Endothelial cell of umbilical vein (primary cell): ENCODE results near the gene MGAT4A. TPM values are rescaled to one million over a fixed set of nuclear protein-coding genes. Genes with fewer than 3 reads are reported as not detected.
A peak's percentile ranks its signal among the peaks of the same experiment; 100 is the strongest.

Source experiments
- BruUV-seq: library from RNA; stranded (reverse); fragments of 400-500 nt; replicated peaks from 2 replicates; lab custom pipeline; 2021; lab: Mats Ljungman, UMichigan
- CTCF ChIA-PET: fragments of 300-600, 350-600 bp; sonication (Branson Sonifier 250); formaldehyde crosslinking; loops from one replicate; lab custom pipeline; 2021; ENCODE audit warnings: antibody characterized with exemption, inconsistent platforms; lab: Charles Lee
- POLR2A ChIA-PET: fragments of 300-600, 350-600 bp; sonication (Branson Sonifier 250); formaldehyde crosslinking; loops from one replicate; lab custom pipeline; 2021; ENCODE audit warnings: antibody characterized with exemption, inconsistent platforms; lab: Charles Lee
- DNase-seq: peaks from one replicate; pipeline ENCODE4 v3.0.0-alpha.2; 2011; ENCODE audit warnings: low read depth, low spot score
- FAIRE-seq: peaks from 2 replicates; lab custom pipeline; 2011; peaks lifted over from hg19 to GRCh38; lab: Jason Lieb, UNC
- H2AFZ ChIP-seq: 2 replicates; pipeline ENCODE4 v1.6.0; 2012; ENCODE audit warnings: low read depth, low read length, control low read depth, inconsistent platforms
- H3K27ac ChIP-seq: 2 replicates; pipeline ENCODE4 v1.5.1; 2011; ENCODE audit warnings: low read depth, mild to moderate bottlenecking, control low read depth, low read length, moderate library complexity; ENCODE audit not compliant: insufficient read depth
- H3K27me3 ChIP-seq, 2 experiments: 2 replicates each; pipeline versions ENCODE4 v1.6.0 to v1.6.1; 2011; ENCODE audit warnings: low read length in 2 of 2, mixed read lengths in 1 of 2; ENCODE audit not compliant: control insufficient read depth in 2 of 2, insufficient read depth in 2 of 2
- H3K36me3 ChIP-seq, 2 experiments: 2 replicates in 1 of 2; 3 replicates in 1 of 2; pipeline ENCODE4 v1.5.1; 2011; ENCODE audit warnings: low read length in 2 of 2, mild to moderate bottlenecking in 1 of 2, moderate library complexity in 1 of 2; ENCODE audit not compliant: control insufficient read depth in 2 of 2, insufficient read depth in 2 of 2; ENCODE audit errors: extremely low read depth in 1 of 2
- H3K4me1 ChIP-seq: 3 replicates; pipeline ENCODE4 v1.5.1; 2011; ENCODE audit warnings: mild to moderate bottlenecking, low read length; ENCODE audit not compliant: control insufficient read depth, insufficient read depth; ENCODE audit errors: extremely low read depth
- H3K4me2 ChIP-seq: 2 replicates; pipeline ENCODE4 v1.6.1; 2011; ENCODE audit warnings: low read length, control low read depth, mixed read lengths; ENCODE audit not compliant: insufficient read depth
- H3K4me3 ChIP-seq, 3 experiments: fragments of 200-600 bp in 1 of 3; sonication (generic), shearing (Covaris generic) in 1 of 3; replicated peaks in 1 of 3; 2 replicates each; pipeline ENCODE4 v1.5.1; 2011 to 2016; ENCODE audit warnings: control low read depth in 3 of 3, low read length in 3 of 3, mild to moderate bottlenecking in 2 of 3, inconsistent platforms in 1 of 3, low read depth in 1 of 3, moderate library complexity in 1 of 3; ENCODE audit not compliant: insufficient read depth in 1 of 3
- H3K79me2 ChIP-seq: 2 replicates; pipeline ENCODE4 v1.6.0; 2012; ENCODE audit warnings: low read length, inconsistent platforms; ENCODE audit not compliant: control insufficient read depth, insufficient read depth
- H3K9ac ChIP-seq: replicated peaks from 2 replicates; pipeline ENCODE3; 2011; ENCODE audit warnings: low read length, control low read depth; ENCODE audit not compliant: insufficient read depth; ENCODE audit errors: extremely low read depth
- H3K9me1 ChIP-seq: replicated peaks from 3 replicates; pipeline ENCODE4 v1.6.0; 2011; ENCODE audit warnings: mild to moderate bottlenecking, low read length; ENCODE audit not compliant: control insufficient read depth, insufficient read depth; ENCODE audit errors: extremely low read depth
- H3K9me3 ChIP-seq: replicated peaks from 2 replicates; pipeline ENCODE4 v1.5.1; 2012; ENCODE audit warnings: low read length, inconsistent platforms; ENCODE audit not compliant: control insufficient read depth, insufficient read depth
- H4K20me1 ChIP-seq: replicated peaks from 2 replicates; pipeline ENCODE3; 2011; ENCODE audit warnings: mild to moderate bottlenecking, low read length; ENCODE audit not compliant: control insufficient read depth, insufficient read depth; ENCODE audit errors: extremely low read depth
- EZH2 ChIP-seq: IDR thresholded peaks from 2 replicates; pipeline ENCODE4 v1.6.1; 2012; ENCODE audit warnings: borderline replicate concordance, low read depth, mild to moderate bottlenecking, moderate library complexity, low read length, inconsistent platforms; ENCODE audit not compliant: severe bottlenecking
- FOS ChIP-seq: IDR thresholded peaks from 2 replicates; pipeline ENCODE4 v1.6.1; 2011; ENCODE audit warnings: mild to moderate bottlenecking, low read length, moderate library complexity, borderline replicate concordance; ENCODE audit not compliant: insufficient read depth
- JUN ChIP-seq: IDR thresholded peaks from 2 replicates; pipeline ENCODE4 v1.6.1; 2011; ENCODE audit warnings: borderline replicate concordance, low read depth; ENCODE audit not compliant: insufficient read length, insufficient read depth
- MAX ChIP-seq: IDR thresholded peaks from 2 replicates; pipeline ENCODE4 v1.6.1; 2011; ENCODE audit not compliant: insufficient read depth, insufficient read length
- MYC ChIP-seq: IDR thresholded peaks from one replicate; pipeline ENCODE4 v1.6.1; 2011; ENCODE audit warnings: mild to moderate bottlenecking, low read depth, low read length
- POLR2A ChIP-seq: IDR thresholded peaks from 2 replicates; pipeline ENCODE4 v1.6.1; 2012; ENCODE audit warnings: low read depth, mild to moderate bottlenecking, control low read depth, low read length
- POLR2AphosphoS5 ChIP-seq: IDR thresholded peaks from 2 replicates; pipeline ENCODE4 v1.6.1; 2012; ENCODE audit warnings: low read depth, mild to moderate bottlenecking, control low read depth, low read length, moderate library complexity; ENCODE audit not compliant: insufficient read depth
- dilution Hi-C: fragments of 300-500 bp; cut with MboI; formaldehyde crosslinking; loops from one replicate; pipeline ENCODE4 v1.15.0; 2019; ENCODE audit warnings: low sequenced_read_pairs; ENCODE audit not compliant: extremely low pct_ligation_motif_present
- intact Hi-C: fragments of 100-400 bp; cut with micrococcal nuclease; formaldehyde crosslinking; loops from one replicate; pipeline ENCODE4 v1.10.0; 2022
- polyA plus RNA-seq, 4 experiments: library from polyadenylated mRNA; depleted of rRNA in 3 of 4; stranded (reverse) in 3 of 4; unstranded in 1 of 4; fragments of >200 nt; gene quantifications; 2 replicates each; pipeline versions ENCODE4 v1.2.1 to v1.2.3, GENCODE V29; 2011 to 2012; ENCODE audit warnings: missing spikeins in 1 of 4
- total RNA-seq: library from RNA; stranded (reverse); gene quantifications from 2 replicates; pipeline ENCODE4 v1.2.3, GENCODE V29; 2021

MGAT4A gene
- total and polyA plus RNA-seq, 2 donors (not counting 3 experiments of a cell fraction or from before 2014, with no cell fraction given), result 9.2 to 42.2 TPM

DNA sequence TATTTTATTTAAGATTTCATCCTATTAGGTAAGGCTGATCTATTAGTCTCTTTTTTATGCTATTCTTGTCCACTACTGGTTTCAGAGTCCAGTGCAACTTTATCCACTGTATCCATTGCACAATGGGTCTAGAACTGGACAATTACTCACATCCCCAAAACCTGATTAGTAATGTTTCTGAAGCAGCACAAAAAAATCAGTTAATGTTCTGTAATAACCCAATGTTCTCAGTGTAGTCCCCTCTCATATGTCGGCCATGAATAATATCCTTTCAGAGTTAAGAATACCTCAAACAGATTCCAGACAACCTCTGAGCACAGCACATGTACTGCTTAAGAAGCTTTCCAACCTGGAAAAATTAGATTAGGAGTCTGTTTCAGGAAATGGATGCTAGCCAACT, 29.7 kb downstream of the MGAT4A start:
- Histone ChIP-seq H3K9ac (no peak overlapping the region), H3K9me1 (no peaks in the 10 kb centered on the region), H3K27me3 (no peaks in the 10 kb centered on the region), H3K36me3 (no peaks in the 10 kb centered on the region), H3K4me1 (peaks cover 36% of the 10 kb centered on the region), H3K9me3 (no peaks in the 10 kb centered on the region), H3K27ac (peak overlapping the region; percentile 50), H3K79me2 (peaks cover 70% of the 10 kb centered on the region), H2AFZ (no peak overlapping the region), H4K20me1 (no peaks in the 10 kb centered on the region), H3K4me3 (no peak overlapping the region), H3K4me2 (peak overlapping the region; percentile 50)
- no TSS peak for BruUV-seq
- peak; percentile 94 for FAIRE-seq
- TF ChIP-seq POLR2A (no peak), POLR2AphosphoS5 (no peak), FOS (peak; percentile 52)
- dilution Hi-C loops (no loop called here), intact Hi-C loops (loop anchor here (1.0 to 5.0 kb wide), 2 partner anchors 10 to 49 kb away; no protein-coding TSS in a partner anchor)
- peak; percentile 92 for DNase-seq
- ChIA-PET CTCF (interaction anchor here (1.0 to 2.6 kb wide), 8 partner anchors 10 to 133 kb away, joined by 3 to 16 read pairs (median 4); partner anchors contain the start of gene MGAT4A), POLR2A (no interaction called here)

DNA sequence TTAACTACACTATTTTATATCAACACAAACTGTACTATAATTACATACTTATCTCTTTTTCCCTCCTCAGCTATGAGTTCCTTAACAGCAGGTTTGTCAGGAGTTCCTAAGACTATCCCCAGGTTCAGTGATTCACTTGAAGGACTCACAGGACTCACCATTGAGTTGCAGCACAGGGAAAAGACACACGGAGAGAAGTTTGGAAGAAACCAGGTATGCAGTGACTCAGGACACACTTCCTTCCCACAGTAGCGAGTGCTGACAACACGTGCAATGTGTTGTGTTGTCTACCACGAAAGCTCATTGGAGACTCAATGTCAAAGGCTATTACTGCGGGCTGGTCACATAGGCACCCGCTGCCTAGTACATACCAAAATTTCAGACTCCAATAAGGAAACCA, 32.0 kb downstream of the MGAT4A start:
- Histone ChIP-seq H3K79me2 (peaks cover 72% of the 10 kb centered on the region), H3K9me3 (no peaks in the 10 kb centered on the region), H3K4me2 (no peak overlapping the region), H2AFZ (no peak overlapping the region), H3K36me3 (no peaks in the 10 kb centered on the region), H3K27me3 (no peaks in the 10 kb centered on the region), H3K27ac (no peak overlapping the region), H3K4me1 (peaks cover 36% of the 10 kb centered on the region), H3K9me1 (no peaks in the 10 kb centered on the region), H3K4me3 (no peak overlapping the region), H4K20me1 (no peaks in the 10 kb centered on the region), H3K9ac (no peak overlapping the region)
- POLR2A ChIA-PET, result no interaction called here
- FAIRE-seq (no peak), DNase-seq (no peak)
- no peak for TF ChIP-seq MYC
- no peak for TF ChIP-seq MAX
- TF ChIP-seq EZH2, result no peak
- TF ChIP-seq JUN, result no peak
- CTCF ChIA-PET, result no interaction called here
- BruUV-seq, result no TSS peak
- dilution Hi-C loops, result no loop called here
- intact Hi-C loops, result no loop called here
